T1000 (cell line): Measurements from ENCODE around the gene BLVRB.

Experiments used
- DNase-seq: peaks from one replicate; lab custom pipeline; 2025; ENCODE audit warnings: mixed read lengths; lab: John Stamatoyannopoulos, UW

BLVRB gene

DNA sequence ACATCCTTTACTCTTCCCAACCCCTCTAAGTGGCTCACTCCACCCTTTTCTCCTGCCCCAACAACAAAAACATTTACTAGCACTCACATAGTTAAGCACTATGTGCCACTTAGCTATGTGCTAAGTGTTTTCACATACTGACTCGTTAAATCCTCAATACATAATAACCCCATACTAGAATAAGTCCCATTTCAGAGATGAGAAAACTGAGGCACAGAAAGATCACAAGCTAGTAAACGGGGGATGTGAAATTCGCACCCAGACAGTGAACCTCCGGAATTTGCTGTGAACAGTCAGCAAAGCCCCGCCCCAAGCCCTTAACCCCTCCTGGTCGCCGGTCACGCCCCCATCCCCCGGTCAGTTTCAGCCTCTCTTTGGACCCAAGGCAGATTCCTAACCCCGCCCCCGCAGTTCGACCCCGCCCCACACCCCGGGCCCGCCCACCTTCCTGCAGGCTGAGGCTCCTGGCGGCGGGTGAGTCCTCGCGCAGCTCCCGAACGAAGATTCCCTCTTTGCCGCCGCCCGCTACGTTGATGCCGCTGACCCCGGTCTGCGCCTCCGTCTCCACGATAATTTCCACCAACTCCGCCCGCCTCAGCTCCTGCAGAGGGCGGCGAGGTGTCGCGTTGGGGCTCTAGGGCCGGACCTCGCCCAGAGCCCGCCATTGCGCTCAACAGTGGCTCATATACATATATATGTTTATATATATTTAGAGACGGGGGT, 62.1 kb downstream of the BLVRB start:
- DNase-seq: peak; percentile 85

DNA sequence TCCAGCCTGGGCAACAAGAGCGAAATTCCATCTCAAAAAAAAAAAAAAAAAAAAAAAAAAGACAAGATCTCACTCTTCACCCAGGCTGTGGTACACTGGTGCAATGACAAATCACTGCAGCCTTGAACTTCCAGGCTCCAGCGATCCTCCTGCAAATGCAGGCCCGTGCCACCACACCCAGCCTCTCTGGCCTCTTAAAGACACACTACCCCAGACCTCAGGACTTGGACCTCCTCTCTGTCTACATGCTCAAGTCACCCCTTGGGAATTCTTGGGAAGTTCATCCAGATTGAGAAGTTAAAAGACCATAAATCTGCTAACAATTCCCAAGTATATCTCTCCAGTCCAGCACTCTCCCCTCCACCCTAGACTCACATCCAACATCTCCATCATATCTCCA, 65.0 kb downstream of the BLVRB start:
- DNase-seq: no peak

DNA sequence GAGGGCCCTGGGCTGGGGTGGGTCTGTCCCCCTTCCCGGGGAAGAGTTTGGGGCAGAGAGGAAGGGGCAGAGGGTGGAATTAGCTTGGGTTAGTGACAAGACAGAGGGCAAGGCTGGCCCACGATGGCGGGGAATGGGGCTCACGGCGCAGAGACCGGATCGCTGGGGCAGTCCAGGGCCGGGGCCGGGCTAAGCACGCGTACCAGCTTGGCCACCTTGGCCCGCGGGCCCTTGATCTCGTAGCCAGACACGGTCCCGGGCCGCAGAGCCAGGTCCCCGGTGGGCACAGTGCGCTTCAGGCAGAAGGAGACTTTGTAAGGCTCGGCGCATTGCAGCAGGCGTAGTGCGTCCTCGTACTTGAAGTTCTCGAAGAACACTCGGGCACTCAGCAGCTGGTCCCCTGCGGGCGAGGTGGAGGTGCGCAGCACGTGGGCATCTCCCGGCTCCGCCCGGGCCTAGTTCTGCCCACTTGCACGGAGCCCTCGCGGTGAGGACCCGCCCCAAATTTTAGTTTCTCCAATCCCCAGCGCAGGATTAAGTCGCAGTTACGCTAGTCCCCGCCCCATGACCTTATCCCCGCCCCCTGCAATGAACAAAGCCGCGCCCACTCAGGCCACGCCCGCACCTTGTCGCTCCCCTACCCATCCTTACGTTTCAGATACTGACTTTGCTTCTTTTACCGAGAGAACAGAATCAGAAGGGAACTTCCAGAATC, 67.0 kb downstream of the BLVRB start:
- DNase-seq: no peak
